Mammary epithelial cell (primary cell): ENCODE results near the gene ADGRG4.

Source experiments
- CTCF ChIP-seq, 2 donors: IDR thresholded peaks in 1 of 2; conservative IDR thresholded peaks in 1 of 2; 2 replicates each; pipeline ENCODE4 v1.5.1; 2011 to 2012; ENCODE audit warnings: inconsistent platforms in 2 of 2, low read length in 2 of 2, mild to moderate bottlenecking in 2 of 2, control low read depth in 1 of 2, low read depth in 1 of 2; ENCODE audit not compliant: insufficient read depth in 1 of 2; ENCODE audit errors: extremely low read depth in 1 of 2
- EZH2 ChIP-seq: IDR thresholded peaks from 2 replicates; pipeline ENCODE4 v1.6.1; 2012; ENCODE audit warnings: low read length, inconsistent platforms, borderline replicate concordance

GRCh38 chrX:136262812-136263315, 37.9 kb upstream of the ADGRG4 start:
- TF ChIP-seq CTCF (conservative IDR thresholded peaks at IDR 0.05 in 1 of 2, IDR thresholded peaks at IDR 0.05 in 1 of 2; ENCODE audit: extremely low read depth in 1 of 2, insufficient read depth in 1 of 2, low read depth in 1 of 2, low read length in 2 of 2) = no peak
- no peak for TF ChIP-seq EZH2
